Chondrocyte (in vitro differentiated cells): ENCODE results near the gene FAM177B. TPM values are rescaled to one million over a fixed set of nuclear protein-coding genes. Genes with fewer than 3 reads are reported as not detected.

ENCODE experiments used
- DNase-seq: peaks from one replicate; pipeline ENCODE4 v3.0.0; 2021; ENCODE audit warnings: mixed read lengths, low spot score
- H3K27ac Mint-ChIP-seq: one replicate; pipeline ENCODE4 v1.8.0; 2021; ENCODE audit warnings: mild to moderate bottlenecking, moderate library complexity, mixed read lengths; ENCODE audit not compliant: unreplicated experiment
- H3K27me3 Mint-ChIP-seq: 2 replicates; pipeline ENCODE4 v1.8.0; 2021; ENCODE audit warnings: low read depth, mixed read lengths
- H3K36me3 Mint-ChIP-seq: 2 replicates; pipeline ENCODE4 v1.8.0; 2021; ENCODE audit warnings: low read depth, mixed read lengths
- H3K4me1 Mint-ChIP-seq: 2 replicates; pipeline ENCODE4 v1.8.0; 2021; ENCODE audit warnings: low read depth, mild to moderate bottlenecking, mixed read lengths
- H3K4me3 Mint-ChIP-seq: one replicate; pipeline ENCODE4 v1.8.0; 2021; ENCODE audit warnings: mild to moderate bottlenecking, moderate library complexity, mixed read lengths; ENCODE audit not compliant: unreplicated experiment
- H3K9me3 Mint-ChIP-seq: 2 replicates; pipeline ENCODE4 v1.8.0; 2021; ENCODE audit warnings: low read depth, mixed read lengths
- CTCF ChIP-seq: fragments of 200-600 bp; sonication (generic); IDR thresholded peaks from 2 replicates; pipeline ENCODE4 v1.5.0; 2021; ENCODE audit warnings: antibody characterized with exemption, mild to moderate bottlenecking, moderate library complexity
- total RNA-seq: library from RNA; stranded (reverse); gene quantifications from 3 replicates; pipeline ENCODE4 v1.2.1, GENCODE V29; 2021

Gene FAM177B
- total RNA-seq, 1 donor from 2014 or later = not detected

GRCh38 chr1:222697826-222698225 is 39.2 kb upstream of the FAM177B start:
- H3K27me3 Mint-ChIP-seq = no peaks in the 10 kb centered on the region
- H3K4me3 Mint-ChIP-seq = no peak overlapping the region
- H3K4me1 Mint-ChIP-seq = peaks cover 10% of the 10 kb centered on the region
- H3K9me3 Mint-ChIP-seq = no peaks in the 10 kb centered on the region
- DNase-seq = no peak
- no peak for TF ChIP-seq CTCF
- H3K27ac Mint-ChIP-seq = peak overlapping the region; percentile 89
- H3K36me3 Mint-ChIP-seq = peaks cover 8% of the 10 kb centered on the region

GRCh38 chr1:222702210-222702609 is 34.8 kb upstream of the FAM177B start:
- no peak for DNase-seq
- TF ChIP-seq CTCF = no peak
- peaks cover 14% of the 10 kb centered on the region for H3K4me1 Mint-ChIP-seq
- no peaks in the 10 kb centered on the region for H3K27me3 Mint-ChIP-seq
- no peak overlapping the region for H3K4me3 Mint-ChIP-seq
- no peak overlapping the region for H3K27ac Mint-ChIP-seq
- peaks cover 11% of the 10 kb centered on the region for H3K9me3 Mint-ChIP-seq
- peaks cover 11% of the 10 kb centered on the region for H3K36me3 Mint-ChIP-seq

GRCh38 chr1:222704260-222704659 is 32.7 kb upstream of the FAM177B start:
- H3K36me3 Mint-ChIP-seq = peaks cover 10% of the 10 kb centered on the region
- H3K4me3 Mint-ChIP-seq = no peak overlapping the region
- no peak overlapping the region for H3K27ac Mint-ChIP-seq
- peaks cover 11% of the 10 kb centered on the region for H3K9me3 Mint-ChIP-seq
- peaks cover 17% of the 10 kb centered on the region for H3K4me1 Mint-ChIP-seq
- no peaks in the 10 kb centered on the region for H3K27me3 Mint-ChIP-seq
- TF ChIP-seq CTCF = no peak
- no peak for DNase-seq

- Mint-ChIP-seq H3K36me3 (peaks cover 8% of the 10 kb centered on the region), H3K9me3 (peaks cover 11% of the 10 kb centered on the region), H3K27ac (no peak overlapping the region), H3K4me1 (peaks cover 38% of the 10 kb centered on the region), H3K27me3 (no peaks in the 10 kb centered on the region), H3K4me3 (no peak overlapping the region)
- peak; percentile 44 for TF ChIP-seq CTCF
- DNase-seq = no peak
These were observed 30.2 kb upstream of the FAM177B start for GRCh38 chr1:222706815-222707214.

GRCh38 chr1:222709700-222710153 is 27.3 kb upstream of the FAM177B start:
- H3K27me3 Mint-ChIP-seq = no peaks in the 10 kb centered on the region
- no peak overlapping the region for H3K27ac Mint-ChIP-seq
- H3K4me1 Mint-ChIP-seq = peaks cover 48% of the 10 kb centered on the region

More at GRCh38 chr1:222709700-222710153, 27.3 kb upstream of the FAM177B start:
- Mint-ChIP-seq H3K4me3 (no peak overlapping the region), H3K36me3 (peaks cover 2% of the 10 kb centered on the region), H3K9me3 (peaks cover 2% of the 10 kb centered on the region)
- TF ChIP-seq CTCF = no peak
- no peak for DNase-seq
